Thyroid gland (tissue), 4 donors: ENCODE data around the gene FOXP2. TPM values are rescaled to one million over a fixed set of nuclear protein-coding genes. Genes with fewer than 3 reads are reported as not detected.
"Not testable (repeated sequence)": the region's sequence is repeated elsewhere in the genome, so short reads cannot be mapped to it uniquely, and the experiment has no call there.

Experiments used
- DNase-seq, 2 donors: peaks; one replicate each; pipeline ENCODE4 v3.0.0-alpha.2; 2019
- H3K27ac ChIP-seq, 3 donors: fragments of 200-600 bp; sonication (generic); 1 replicate in 2 of 3; 2 replicates in 1 of 3; pipeline ENCODE4 v1.5.1; 2016 to 2019; ENCODE audit warnings: mild to moderate bottlenecking in 1 of 3, moderate library complexity in 1 of 3
- H3K27me3 ChIP-seq: fragments of 200-600 bp; sonication (generic); one replicate; pipeline ENCODE4 v1.5.1; 2019
- H3K36me3 ChIP-seq, 2 donors: fragments of 200-600 bp; sonication (generic); one replicate each; pipeline ENCODE4 v1.5.1; 2016 to 2019
- H3K4me1 ChIP-seq, 2 donors: fragments of 200-600 bp; sonication (generic); one replicate each; pipeline ENCODE4 v1.5.1; 2017 to 2019
- H3K4me3 ChIP-seq, 3 donors: fragments of 200-600 bp; sonication (generic); replicated peaks in 1 of 3; 1 replicate in 2 of 3; 2 replicates in 1 of 3; pipeline ENCODE4 v1.5.1; 2016; ENCODE audit warnings: mild to moderate bottlenecking in 1 of 3
- H3K9me3 ChIP-seq: fragments of 200-600 bp; sonication (generic); one replicate; pipeline ENCODE4 v1.5.1; 2017
- CTCF ChIP-seq, 6 experiments: fragments of 200-600 bp in 3 of 6; fragments of 450-650 bp in 3 of 6; sonication (generic) in 3 of 6; IDR thresholded peaks; one replicate each; pipeline ENCODE4 v1.5.1; 2016 to 2019; ENCODE audit warnings: antibody characterized with exemption in 6 of 6, mild to moderate bottlenecking in 2 of 6, inconsistent platforms in 1 of 6, moderate library complexity in 1 of 6
- POLR2A ChIP-seq, 2 donors: fragments of 450-650 bp; IDR thresholded peaks; one replicate each; pipeline ENCODE4 v1.6.1; 2017; ENCODE audit warnings: antibody characterized with exemption in 2 of 2, mild to moderate bottlenecking in 2 of 2, moderate library complexity in 1 of 2
- whole genome bisulfite sequencing, 2 donors: methylation state at CpG; one replicate each; pipeline ENCODE4 v1.1.5; 2017; 5-methylcytosine and 5-hydroxymethylcytosine counted together
- intact Hi-C: fragments of 100-400 bp; cut with DNase I; formaldehyde crosslinking; loops from one replicate; pipeline ENCODE4 v1.15.1; 2023
- total RNA-seq, 4 donors: library from RNA; depleted of rRNA; stranded (reverse); fragments of >200 nt; gene quantifications; one replicate each; pipeline ENCODE4 v1.2.3, GENCODE V29; 2016

Gene FOXP2
- total RNA-seq, 4 donors from 2014 or later: 24.7 to 46.5 (median 28.0) TPM

- no peak overlapping the region for H3K27ac ChIP-seq
- no peaks in the 10 kb centered on the region for H3K27me3 ChIP-seq
- 75 to 90% methylated on average over 2 of the region's 2 CpGs for WGBS, 2 donors
- H3K4me1 ChIP-seq: no peaks in the 10 kb centered on the region
- H3K4me3 ChIP-seq: no peak overlapping the region
- DNase-seq: no peak
- no peaks in the 10 kb centered on the region for H3K9me3 ChIP-seq
- TF ChIP-seq POLR2A (IDR thresholded peaks at IDR 0.05) (no peak), CTCF (IDR thresholded peaks at IDR 0.05) (no peak)
- H3K36me3 ChIP-seq: no peaks in the 10 kb centered on the region
- intact Hi-C loops: no loop called here
These were observed 152.8 kb downstream of the FOXP2 start for GRCh38 chr7:114567416-114567815.

GRCh38 chr7:114569220-114569619 lies 154.6 kb downstream of the FOXP2 start:
- 93 to 97% methylated on average over 1 of the region's 1 CpG for WGBS, 2 donors
- TF ChIP-seq POLR2A (IDR thresholded peaks at IDR 0.05) (no peak), CTCF (IDR thresholded peaks at IDR 0.05) (no peak)
- no peak for DNase-seq
- Histone ChIP-seq H3K27ac (no peak overlapping the region), H3K27me3 (no peaks in the 10 kb centered on the region), H3K4me3 (no peak overlapping the region), H3K4me1 (no peaks in the 10 kb centered on the region), H3K36me3 (no peaks in the 10 kb centered on the region), H3K9me3 (no peaks in the 10 kb centered on the region)
- intact Hi-C loops: no loop called here

DNA sequence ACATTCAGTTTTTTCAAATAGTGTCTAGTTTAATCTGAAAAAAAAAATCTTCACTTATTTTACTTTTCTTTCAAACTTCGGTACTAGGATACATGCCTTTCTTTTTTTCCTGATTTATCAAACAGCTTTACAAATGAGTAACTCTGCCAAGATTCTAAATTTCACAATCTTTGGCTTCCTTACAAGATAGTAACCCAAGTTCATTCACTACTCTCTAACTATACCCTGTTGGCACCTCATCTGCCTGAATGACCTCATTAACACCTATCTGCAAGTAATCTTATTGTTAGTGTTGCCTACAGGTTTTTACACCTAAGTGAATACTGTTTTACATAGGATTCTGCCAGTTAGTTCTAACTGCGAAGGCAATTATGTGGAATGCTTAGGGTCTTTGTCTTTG lies 159.8 kb downstream of the FOXP2 start:
- TF ChIP-seq CTCF (IDR thresholded peaks at IDR 0.05) (no peak), POLR2A (IDR thresholded peaks at IDR 0.05) (no peak)
- H3K4me3 ChIP-seq: no peak overlapping the region
- no peaks in the 10 kb centered on the region for H3K27me3 ChIP-seq
- no peak for DNase-seq
- H3K9me3 ChIP-seq: no peaks in the 10 kb centered on the region
- WGBS, 2 donors: 52 to 64% methylated on average over 2 of the region's 2 CpGs
- no peak overlapping the region for H3K27ac ChIP-seq
- intact Hi-C loops: no loop called here
- no peaks in the 10 kb centered on the region for H3K4me1 ChIP-seq
- no peaks in the 10 kb centered on the region for H3K36me3 ChIP-seq

DNA sequence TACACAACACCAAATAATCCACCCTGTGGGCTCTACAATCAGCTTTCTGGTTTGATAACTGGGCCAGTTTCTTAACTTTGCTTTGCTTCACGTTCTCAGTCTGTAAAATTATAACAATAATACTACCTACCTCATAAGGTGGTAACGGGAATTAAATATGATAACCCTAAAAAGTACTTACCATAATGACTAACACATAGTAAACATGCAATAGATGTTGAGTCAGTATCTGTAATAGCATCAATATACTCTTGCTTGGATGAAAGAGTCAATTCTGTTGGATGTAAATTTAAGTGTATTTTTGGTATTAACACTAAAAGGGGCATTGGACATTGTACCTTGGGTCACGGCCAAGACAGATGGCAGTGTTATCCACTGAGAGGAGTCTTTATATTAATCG lies 160.5 kb downstream of the FOXP2 start:
- no peaks in the 10 kb centered on the region for H3K4me1 ChIP-seq
- TF ChIP-seq POLR2A (IDR thresholded peaks at IDR 0.05) (no peak), CTCF (IDR thresholded peaks at IDR 0.05) (no peak)
- intact Hi-C loops: no loop called here
- DNase-seq: no peak
- 90 to 93% methylated on average over 4 of the region's 4 CpGs for WGBS, 2 donors
- no peaks in the 10 kb centered on the region for H3K9me3 ChIP-seq
- no peaks in the 10 kb centered on the region for H3K27me3 ChIP-seq
- H3K27ac ChIP-seq: no peak overlapping the region
- H3K36me3 ChIP-seq: no peaks in the 10 kb centered on the region
- no peak overlapping the region for H3K4me3 ChIP-seq

DNA sequence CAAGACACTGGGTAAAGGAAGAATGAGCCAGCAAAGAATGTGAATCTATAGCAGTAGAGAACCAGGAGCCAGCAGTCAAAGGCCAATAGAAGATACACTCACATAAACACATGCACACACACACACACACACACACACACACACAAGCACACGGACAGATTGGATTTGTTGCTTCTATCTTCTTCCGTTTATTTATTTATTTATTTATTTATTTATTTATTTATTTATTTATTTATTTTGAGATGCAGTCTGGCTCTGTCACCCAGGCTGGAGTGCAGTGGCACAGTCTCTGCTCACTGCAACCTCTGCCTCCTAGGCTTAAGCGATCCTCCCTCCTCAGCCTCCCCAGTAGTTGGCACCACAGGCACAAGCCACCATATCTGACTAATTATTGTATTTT lies 166.3 kb downstream of the FOXP2 start:
- H3K27ac ChIP-seq, H3K4me1 ChIP-seq, intact Hi-C loops, H3K4me3 ChIP-seq, H3K9me3 ChIP-seq, H3K36me3 ChIP-seq, H3K27me3 ChIP-seq, DNase-seq: not testable (repeated sequence)
- WGBS, 2 donors: 96 to 98% methylated on average over 3 of the region's 3 CpGs

GRCh38 chr7:114588506-114588905 lies 173.9 kb downstream of the FOXP2 start:
- no peak for DNase-seq
- no peak overlapping the region for H3K27ac ChIP-seq
- H3K27me3 ChIP-seq: no peaks in the 10 kb centered on the region
- intact Hi-C loops: no loop called here
- H3K9me3 ChIP-seq: no peaks in the 10 kb centered on the region
- 91 to 95% methylated on average over 1 of the region's 1 CpG for WGBS, 2 donors
- H3K4me3 ChIP-seq: no peak overlapping the region
- no peaks in the 10 kb centered on the region for H3K36me3 ChIP-seq
- TF ChIP-seq POLR2A (IDR thresholded peaks at IDR 0.05) (no peak), CTCF (IDR thresholded peaks at IDR 0.05) (no peak)
- H3K4me1 ChIP-seq: no peaks in the 10 kb centered on the region
